Measurements from ENCODE around the gene ERBB3. TPM values are rescaled to one million over a fixed set of nuclear protein-coding genes. Genes with fewer than 3 reads are reported as not detected.
A peak's percentile ranks its signal among the peaks of the same experiment; 100 is the strongest.
"Not testable (repeated sequence)": the region's sequence is repeated elsewhere in the genome, so short reads cannot be mapped to it uniquely, and the experiment has no call there.

ERBB3 gene
- total RNA-seq, 4 donors from 2014 or later, result 61.9 to 532 (median 451) TPM

DNA sequence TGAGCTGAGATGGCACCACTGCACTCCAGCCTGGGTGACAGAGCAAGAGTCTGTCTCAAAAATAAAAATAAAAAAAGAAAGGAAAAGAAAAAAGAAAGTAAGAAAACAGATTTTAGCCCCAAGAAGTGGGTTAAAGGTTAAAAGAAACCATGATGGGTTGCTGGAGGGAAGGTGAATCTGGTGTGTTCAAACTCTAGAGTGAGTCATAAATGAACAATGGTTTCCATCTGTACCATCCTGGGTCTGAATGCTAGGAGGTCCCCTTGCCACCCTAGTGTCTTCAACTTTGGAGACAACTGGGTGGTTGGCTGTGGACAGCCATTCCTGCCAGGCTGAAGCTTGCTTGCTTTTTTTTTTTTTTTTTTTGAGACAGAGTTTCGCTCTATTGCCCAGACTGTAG, 39.8 kb upstream of the ERBB3 start:
- Histone ChIP-seq H3K4me1 (peaks cover 0 to 19% (median 2%) of the 10 kb centered on the region in 4 donors), H3K4me3 (no peak overlapping the region), H3K36me3 (peaks cover 0 to 24% (median 0%) of the 10 kb centered on the region in 3 donors), H3K27ac (no peak overlapping the region), H3K27me3 (no peaks in the 10 kb centered on the region), H3K9me3 (no peaks in the 10 kb centered on the region)
- TF ChIP-seq, protein P1, sequence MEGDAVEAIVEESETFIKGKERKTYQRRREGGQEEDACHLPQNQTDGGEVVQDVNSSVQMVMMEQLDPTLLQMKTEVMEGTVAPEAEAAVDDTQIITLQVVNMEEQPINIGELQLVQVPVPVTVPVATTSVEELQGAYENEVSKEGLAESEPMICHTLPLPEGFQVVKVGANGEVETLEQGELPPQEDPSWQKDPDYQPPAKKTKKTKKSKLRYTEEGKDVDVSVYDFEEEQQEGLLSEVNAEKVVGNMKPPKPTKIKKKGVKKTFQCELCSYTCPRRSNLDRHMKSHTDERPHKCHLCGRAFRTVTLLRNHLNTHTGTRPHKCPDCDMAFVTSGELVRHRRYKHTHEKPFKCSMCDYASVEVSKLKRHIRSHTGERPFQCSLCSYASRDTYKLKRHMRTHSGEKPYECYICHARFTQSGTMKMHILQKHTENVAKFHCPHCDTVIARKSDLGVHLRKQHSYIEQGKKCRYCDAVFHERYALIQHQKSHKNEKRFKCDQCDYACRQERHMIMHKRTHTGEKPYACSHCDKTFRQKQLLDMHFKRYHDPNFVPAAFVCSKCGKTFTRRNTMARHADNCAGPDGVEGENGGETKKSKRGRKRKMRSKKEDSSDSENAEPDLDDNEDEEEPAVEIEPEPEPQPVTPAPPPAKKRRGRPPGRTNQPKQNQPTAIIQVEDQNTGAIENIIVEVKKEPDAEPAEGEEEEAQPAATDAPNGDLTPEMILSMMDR (IDR thresholded peaks at IDR 0.05), result no peak
- no peak for TF ChIP-seq POLR2A (IDR thresholded peaks at IDR 0.05)
- no peak for DNase-seq

DNA sequence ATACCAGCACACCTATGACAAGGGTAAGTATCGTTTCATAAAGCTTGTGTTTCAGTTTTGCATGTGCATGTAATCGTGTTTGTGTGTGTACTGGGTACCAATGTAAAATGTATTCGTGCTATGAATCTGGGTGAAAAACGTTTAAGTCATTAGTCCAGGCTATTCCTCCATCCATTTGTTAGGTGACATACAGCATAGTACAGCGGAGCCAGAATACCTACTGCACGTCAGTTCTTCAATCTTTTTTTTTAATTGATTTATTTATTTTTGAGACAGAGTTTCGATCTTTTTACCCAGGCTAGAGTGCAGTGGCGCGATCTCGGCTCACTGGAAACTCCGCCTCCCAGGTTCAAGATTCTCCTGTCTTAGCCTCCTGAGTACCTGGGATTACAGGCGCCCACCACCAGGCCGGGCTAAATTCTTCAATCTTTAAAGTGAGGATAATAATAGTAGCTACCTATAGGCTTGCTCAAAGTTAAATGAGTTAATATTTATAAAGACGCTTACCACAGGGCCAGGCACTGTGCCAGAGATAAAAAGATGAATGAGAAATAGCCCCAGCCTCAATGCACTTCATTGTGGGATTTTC, 38.9 kb upstream of the ERBB3 start:
- TF ChIP-seq, protein P1 (IDR thresholded peaks at IDR 0.05), result peak in 1 of 6 experiments; percentile 26
- TF ChIP-seq POLR2A (IDR thresholded peaks at IDR 0.05), result no peak
- H3K4me3 ChIP-seq, result peak overlapping the region; percentile 60 to 88 (median 72)

DNA sequence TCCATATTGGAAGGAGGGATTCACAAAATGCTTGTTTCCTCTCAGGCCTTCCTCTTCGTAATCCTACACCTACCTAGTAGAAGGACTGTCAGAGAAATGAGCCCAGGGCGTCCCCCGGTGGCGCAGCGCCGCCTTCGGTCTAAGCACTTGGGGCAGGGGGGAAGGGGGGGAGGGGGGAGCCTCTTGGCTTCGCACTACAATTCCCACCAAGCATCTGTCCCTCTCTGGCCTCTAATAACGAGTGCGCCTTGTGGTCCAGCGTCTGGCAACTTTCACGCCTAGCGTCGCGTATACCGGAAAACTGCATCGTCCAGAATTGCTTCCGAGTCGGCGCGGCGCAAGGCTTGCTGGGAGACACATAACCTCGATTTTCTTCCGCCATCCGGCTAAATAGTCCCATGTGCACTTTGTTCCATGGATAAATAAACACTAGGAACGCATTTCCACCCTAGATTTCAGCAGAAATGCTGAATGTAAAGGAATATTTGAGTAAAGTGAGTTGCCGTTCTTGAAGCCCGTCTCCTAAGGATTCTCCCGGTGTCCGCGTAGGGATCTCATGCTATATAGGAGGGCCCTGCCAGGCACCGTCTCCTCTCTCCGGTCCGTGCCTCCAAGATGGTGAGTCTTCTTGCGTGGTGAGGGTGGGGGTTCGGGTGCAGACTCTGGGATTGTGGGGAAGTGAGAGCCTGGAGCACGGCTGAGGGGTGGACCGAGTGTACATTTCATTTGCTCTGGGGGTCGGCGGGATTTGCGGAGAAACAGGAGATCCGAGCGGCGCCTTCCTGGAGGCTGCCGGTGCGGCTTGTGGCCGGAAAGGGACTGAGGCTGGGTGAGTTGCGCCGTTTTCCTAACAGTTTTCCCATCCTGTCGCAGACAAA, 38.2 kb upstream of the ERBB3 start, which contains the start of gene RPS26:
Gene RPS26, plus strand, starts transcription at position 367 of the 878 bp plus-strand sequence. Its CDS starts 249 bp downstream, at position 616.
- H3K9me3 ChIP-seq, result no peaks in the 10 kb centered on the region
- peak within 1 kb of the TSS; percentile 60 to 88 (median 72) for H3K4me3 ChIP-seq
- peak; percentile 93 to 97 (median 94) for DNase-seq
- H3K4me1 ChIP-seq, result peaks cover 0 to 19% (median 2%) of the 10 kb centered on the region in 4 donors
- peaks cover 0 to 30% (median 0%) of the 10 kb centered on the region in 3 donors for H3K36me3 ChIP-seq
- H3K27me3 ChIP-seq, result no peaks in the 10 kb centered on the region
- TF ChIP-seq, protein P1 (IDR thresholded peaks at IDR 0.05), result peak in 5 of 6 experiments; percentile 34 to 52 (median 43)
- peak; percentile 89 to 95 for TF ChIP-seq POLR2A (IDR thresholded peaks at IDR 0.05)
- H3K27ac ChIP-seq, result peak within 1 kb of the TSS; percentile 88 to 91 (median 89)

More for the DNA sequence above, 38.9 kb upstream of the ERBB3 start:
- Histone ChIP-seq H3K36me3 (peaks cover 0 to 30% (median 0%) of the 10 kb centered on the region in 3 donors), H3K9me3 (no peaks in the 10 kb centered on the region), H3K27me3 (no peaks in the 10 kb centered on the region), H3K27ac (peak overlapping the region; percentile 88 to 91 (median 89)), H3K4me1 (peaks cover 0 to 19% (median 2%) of the 10 kb centered on the region in 4 donors)
- DNase-seq, result peak in 1 of 3 donors; percentile 50

DNA sequence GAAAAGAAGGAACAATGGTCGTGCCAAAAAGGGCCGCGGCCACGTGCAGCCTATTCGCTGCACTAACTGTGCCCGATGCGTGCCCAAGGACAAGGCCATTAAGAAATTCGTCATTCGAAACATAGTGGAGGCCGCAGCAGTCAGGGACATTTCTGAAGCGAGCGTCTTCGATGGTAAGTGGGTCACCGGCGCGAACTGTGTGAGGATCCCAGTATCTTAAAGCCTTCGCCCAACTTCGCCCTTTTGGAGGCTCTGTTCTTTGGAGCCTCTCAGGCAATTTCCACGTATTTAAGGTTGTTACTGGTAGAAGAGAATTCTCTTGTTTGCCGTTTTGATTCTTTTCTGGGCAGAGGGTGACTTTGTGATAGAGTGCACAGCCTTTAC, 37.5 kb upstream of the ERBB3 start:
- DNase-seq, result not testable (repeated sequence)

DNA sequence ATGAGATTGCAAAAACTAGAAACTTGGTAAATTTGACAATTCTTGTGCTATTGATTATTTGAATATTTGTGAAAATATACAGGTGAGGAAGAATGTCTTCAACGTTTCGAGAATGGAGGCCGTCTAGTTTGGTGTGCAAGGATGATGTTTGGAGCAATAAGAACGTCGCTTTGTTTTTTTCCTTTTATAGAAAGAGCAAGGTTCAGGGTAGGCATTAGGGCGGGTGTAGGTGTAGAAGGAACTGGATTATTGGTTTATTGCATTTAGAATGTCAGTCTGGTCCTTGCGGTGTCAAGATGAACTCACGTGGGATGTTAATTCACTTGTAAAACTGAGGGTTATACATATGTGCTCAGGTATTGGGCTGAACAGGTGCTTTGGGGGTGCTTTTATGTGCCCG, 37.1 kb upstream of the ERBB3 start:
- H3K27ac ChIP-seq, result peak overlapping the region; percentile 88 to 91 (median 89)
- DNase-seq, result no peak
- TF ChIP-seq, protein P1 (IDR thresholded peaks at IDR 0.05), result peak in 2 of 6 experiments; percentile 14 to 28
- TF ChIP-seq POLR2A (IDR thresholded peaks at IDR 0.05), result peak in 1 of 2 donors; percentile 49
- H3K4me3 ChIP-seq, result peak overlapping the region; percentile 60 to 88 (median 72)
- no peaks in the 10 kb centered on the region for H3K27me3 ChIP-seq
- H3K9me3 ChIP-seq, result no peaks in the 10 kb centered on the region
- H3K4me1 ChIP-seq, result peaks cover 0 to 19% (median 2%) of the 10 kb centered on the region in 4 donors
- H3K36me3 ChIP-seq, result peaks cover 0 to 30% (median 0%) of the 10 kb centered on the region in 3 donors

More for the DNA sequence above, 37.5 kb upstream of the ERBB3 start:
- Histone ChIP-seq H3K4me3 (peak overlapping the region; percentile 60 to 88 (median 72)), H3K36me3 (peaks cover 0 to 30% (median 0%) of the 10 kb centered on the region in 3 donors), H3K27ac (peak overlapping the region; percentile 88 to 91 (median 89)), H3K4me1 (peaks cover 0 to 19% (median 2%) of the 10 kb centered on the region in 4 donors)
- not testable (repeated sequence) for H3K9me3 ChIP-seq, H3K27me3 ChIP-seq

Measured in Peyer's patch (tissue), 4 donors.